Amniotic stem cell (primary cell): ENCODE results near the gene BANK1.
"Not testable (repeated sequence)": the region's sequence is repeated elsewhere in the genome, so short reads cannot be mapped to it uniquely, and the experiment has no call there.

Experiments used
- DNase-seq: peaks from one replicate; lab custom pipeline; 2025; lab: John Stamatoyannopoulos, UW

BANK1 gene

GRCh38 chr4:101888472-101888871, 97.9 kb downstream of the BANK1 start:
- DNase-seq: no peak

GRCh38 chr4:101905527-101905926, 115.0 kb downstream of the BANK1 start:
- DNase-seq: not testable (repeated sequence)

GRCh38 chr4:101910786-101911373, 120.3 kb downstream of the BANK1 start:
- DNase-seq: no peak

- DNase-seq: no peak
Observed at GRCh38 chr4:101911616-101912015, 121.1 kb downstream of the BANK1 start.

- no peak for DNase-seq
Observed at GRCh38 chr4:101914761-101915160, 124.2 kb downstream of the BANK1 start.

- no peak for DNase-seq
Observed at GRCh38 chr4:101919373-101919977, 128.9 kb downstream of the BANK1 start.

- no peak for DNase-seq
Observed at GRCh38 chr4:101921370-101921769, 130.8 kb downstream of the BANK1 start.

- no peak for DNase-seq
Observed at GRCh38 chr4:101931619-101932018, 141.1 kb downstream of the BANK1 start.

- no peak for DNase-seq
Observed at GRCh38 chr4:101933855-101934254, 143.3 kb downstream of the BANK1 start.

GRCh38 chr4:101938836-101939235, 148.3 kb downstream of the BANK1 start:
- no peak for DNase-seq

- DNase-seq: no peak
Observed at GRCh38 chr4:101941816-101942358, 151.4 kb downstream of the BANK1 start.

GRCh38 chr4:101942891-101943290, 152.4 kb downstream of the BANK1 start:
- DNase-seq: no peak

GRCh38 chr4:101944649-101945048, 154.1 kb downstream of the BANK1 start:
- no peak for DNase-seq

GRCh38 chr4:101948055-101948454, 157.5 kb downstream of the BANK1 start:
- DNase-seq: no peak

- no peak for DNase-seq
Observed at GRCh38 chr4:101948951-101949350, 158.4 kb downstream of the BANK1 start.

GRCh38 chr4:101950258-101950979, 159.9 kb downstream of the BANK1 start:
- no peak for DNase-seq

- no peak for DNase-seq
Observed at GRCh38 chr4:101952985-101953384, 162.5 kb downstream of the BANK1 start.

- no peak for DNase-seq
Observed at GRCh38 chr4:101953949-101954348, 163.4 kb downstream of the BANK1 start.

- DNase-seq: no peak
Observed at GRCh38 chr4:101954351-101954750, 163.8 kb downstream of the BANK1 start.

GRCh38 chr4:101954975-101955678, 164.6 kb downstream of the BANK1 start:
- DNase-seq: no peak

GRCh38 chr4:101956068-101956825, 165.7 kb downstream of the BANK1 start:
- DNase-seq: no peak

- no peak for DNase-seq
Observed at GRCh38 chr4:101958547-101958946, 168.0 kb downstream of the BANK1 start.
